Mesenchymal stem cell (in vitro differentiated cells and primary cell): ENCODE results near the gene MED29.
A peak's percentile ranks its signal among the peaks of the same experiment; 100 is the strongest.

Source experiments
- DNase-seq: peaks from one replicate; pipeline ENCODE4 v3.0.0-alpha.2; 2013
- H2AFZ ChIP-seq: one replicate; pipeline ENCODE4 v1.6.1; 2013; ENCODE audit warnings: low read depth, mild to moderate bottlenecking, control low read depth, inconsistent platforms, low read length, moderate library complexity
- H2AK5ac ChIP-seq: 2 replicates; pipeline ENCODE4 v1.6.1; 2013; ENCODE audit warnings: low read length, moderate library complexity, mild to moderate bottlenecking, inconsistent platforms; ENCODE audit not compliant: severe bottlenecking
- H2BK120ac ChIP-seq: one replicate; pipeline ENCODE4 v1.6.1; 2013; ENCODE audit warnings: low read depth, mild to moderate bottlenecking, inconsistent platforms, low read length, moderate library complexity
- H2BK12ac ChIP-seq, 2 experiments: one replicate each; pipeline ENCODE4 v1.6.1; 2013; ENCODE audit warnings: inconsistent platforms in 2 of 2, low read length in 2 of 2, mild to moderate bottlenecking in 2 of 2, moderate library complexity in 2 of 2, control low read depth in 1 of 2
- H2BK15ac ChIP-seq: one replicate; pipeline ENCODE4 v1.6.1; 2013; ENCODE audit warnings: mild to moderate bottlenecking, low read depth, inconsistent platforms; ENCODE audit not compliant: poor library complexity, severe bottlenecking
- H2BK5ac ChIP-seq: 2 replicates; pipeline ENCODE4 v1.6.1; 2013; ENCODE audit warnings: low read depth, mild to moderate bottlenecking, low read length, control low read depth, inconsistent platforms; ENCODE audit not compliant: poor library complexity, severe bottlenecking
- H3K14ac ChIP-seq, 2 experiments: one replicate each; pipeline ENCODE4 v1.6.1; 2013; ENCODE audit warnings: inconsistent platforms in 2 of 2, low read length in 2 of 2, control low read depth in 1 of 2, mild to moderate bottlenecking in 1 of 2, moderate library complexity in 1 of 2
- H3K18ac ChIP-seq, 2 experiments: one replicate each; pipeline ENCODE4 v1.6.1; 2013; ENCODE audit warnings: inconsistent platforms in 2 of 2, low read length in 2 of 2, control low read depth in 1 of 2, low read depth in 1 of 2, mild to moderate bottlenecking in 1 of 2
- H3K23ac ChIP-seq, 2 experiments: one replicate each; pipeline ENCODE4 v1.6.1; 2013; ENCODE audit warnings: inconsistent platforms in 2 of 2, low read length in 2 of 2, mild to moderate bottlenecking in 2 of 2, moderate library complexity in 2 of 2, control low read depth in 1 of 2
- H3K27ac ChIP-seq: 2 replicates; pipeline ENCODE4 v1.5.1; 2013; ENCODE audit warnings: mild to moderate bottlenecking, moderate library complexity, low read length, control low read depth, inconsistent platforms; ENCODE audit not compliant: poor library complexity, severe bottlenecking
- H3K27me3 ChIP-seq, 2 experiments: 2 replicates each; pipeline versions ENCODE4 v1.6.1 to v1.7.0; 2013; ENCODE audit warnings: low read length in 2 of 2, mild to moderate bottlenecking in 2 of 2, moderate library complexity in 2 of 2, control low read depth in 1 of 2, inconsistent platforms in 1 of 2; ENCODE audit not compliant: control insufficient read depth in 1 of 2, insufficient read depth in 1 of 2
- H3K36me3 ChIP-seq, 2 experiments: 2 replicates each; pipeline versions ENCODE4 v1.6.1 to v1.7.0; 2013; ENCODE audit warnings: low read length in 2 of 2, control low read depth in 1 of 2, inconsistent platforms in 1 of 2, low read depth in 1 of 2, mild to moderate bottlenecking in 1 of 2; ENCODE audit not compliant: insufficient read depth in 2 of 2, control insufficient read depth in 1 of 2
- H3K4ac ChIP-seq, 2 experiments: one replicate each; pipeline ENCODE4 v1.6.1; 2013; ENCODE audit warnings: inconsistent platforms in 2 of 2, low read length in 2 of 2, mild to moderate bottlenecking in 2 of 2, moderate library complexity in 2 of 2, control low read depth in 1 of 2, low read depth in 1 of 2
- H3K4me1 ChIP-seq: 2 replicates; pipeline ENCODE4 v1.6.1; 2013; ENCODE audit warnings: low read depth, low read length, control low read depth; ENCODE audit not compliant: control insufficient read depth, insufficient read depth
- H3K4me2 ChIP-seq: 2 replicates; pipeline ENCODE4 v1.6.1; 2013; ENCODE audit warnings: low read length, mild to moderate bottlenecking, inconsistent platforms; ENCODE audit not compliant: poor library complexity, severe bottlenecking
- H3K4me3 ChIP-seq, 2 experiments: 2 replicates each; pipeline versions ENCODE4 v1.5.1 to v1.7.0; 2013; ENCODE audit warnings: low read length in 2 of 2, mild to moderate bottlenecking in 2 of 2, control low read depth in 1 of 2, low read depth in 1 of 2; ENCODE audit not compliant: insufficient read depth in 1 of 2
- H3K79me1 ChIP-seq: replicated peaks from 2 replicates; pipeline ENCODE4 v1.6.1; 2013; ENCODE audit warnings: mild to moderate bottlenecking, control low read depth, low read length, inconsistent platforms; ENCODE audit not compliant: poor library complexity, severe bottlenecking
- H3K9ac ChIP-seq: 2 replicates; pipeline ENCODE4 v1.7.0; 2013; ENCODE audit warnings: mild to moderate bottlenecking, low read length, moderate library complexity
- H3K9me3 ChIP-seq: 2 replicates; pipeline ENCODE4 v1.7.0; 2013; ENCODE audit warnings: mild to moderate bottlenecking, low read length; ENCODE audit not compliant: control insufficient read depth
- H4K8ac ChIP-seq: one replicate; pipeline ENCODE4 v1.6.1; 2013; ENCODE audit warnings: inconsistent platforms, mild to moderate bottlenecking, low read length, moderate library complexity
- H4K91ac ChIP-seq: one replicate; pipeline ENCODE4 v1.6.1; 2013; ENCODE audit warnings: mild to moderate bottlenecking, low read length, inconsistent platforms
- WGBS: methylation state at CpG from one replicate; pipeline ENCODE4 v1.1.7; 2013; ENCODE audit warnings: mixed read lengths; 5-methylcytosine and 5-hydroxymethylcytosine counted together

The MED29 gene

DNA sequence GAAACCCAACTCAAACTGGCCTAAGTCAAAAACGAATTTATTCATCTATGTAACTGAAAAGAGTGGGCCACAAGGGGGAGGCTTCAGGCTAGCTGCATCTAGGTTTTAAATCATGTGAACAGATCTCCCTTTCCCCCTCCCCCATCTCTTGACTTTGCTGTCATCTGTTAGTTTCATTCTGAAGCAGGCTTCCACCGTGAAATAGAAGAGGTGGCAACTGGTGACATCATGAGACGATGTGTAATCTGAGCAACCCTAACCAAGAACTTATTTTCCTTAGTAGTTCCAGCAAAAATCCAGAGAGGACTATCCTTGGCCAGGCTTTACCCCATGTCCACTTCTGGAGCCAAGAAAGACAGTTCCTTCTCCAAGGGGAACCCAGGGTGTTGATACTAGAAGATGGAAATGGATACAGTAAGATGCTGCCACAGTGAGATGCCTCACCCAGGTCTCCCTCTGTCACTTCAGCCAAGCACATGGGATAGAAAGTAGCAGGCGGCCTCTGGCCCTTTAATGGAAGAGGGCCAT, 39.6 kb upstream of the MED29 start:
- no peak overlapping the region for H3K18ac ChIP-seq
- no peak overlapping the region for H2AK5ac ChIP-seq
- H3K14ac ChIP-seq: no peak overlapping the region
- no peak overlapping the region for H2BK15ac ChIP-seq
- H3K23ac ChIP-seq: no peak overlapping the region
- no peak overlapping the region for H2AFZ ChIP-seq
- peak overlapping the region; percentile 45 for H2BK120ac ChIP-seq
- peak overlapping the region in 1 of 2 experiments; percentile 51 for H3K4me3 ChIP-seq
- no peak overlapping the region for H4K8ac ChIP-seq
- WGBS: 98% methylated on average over 4 of the region's 4 CpGs
- H3K36me3 ChIP-seq: peaks cover 36 to 72% of the 10 kb centered on the region in 2 experiments
- no peak overlapping the region for H3K4ac ChIP-seq
- no peak overlapping the region for H2BK12ac ChIP-seq
- peak; percentile 51 for DNase-seq
- H3K27ac ChIP-seq: no peak overlapping the region
- H3K27me3 ChIP-seq: no peaks in the 10 kb centered on the region
- H3K79me1 ChIP-seq: peaks cover 58% of the 10 kb centered on the region
- peak overlapping the region; percentile 85 for H3K9ac ChIP-seq
- no peak overlapping the region for H4K91ac ChIP-seq
- H2BK5ac ChIP-seq: no peak overlapping the region
- H3K4me2 ChIP-seq: no peak overlapping the region
- H3K9me3 ChIP-seq: no peaks in the 10 kb centered on the region
- peaks cover 3% of the 10 kb centered on the region for H3K4me1 ChIP-seq

DNA sequence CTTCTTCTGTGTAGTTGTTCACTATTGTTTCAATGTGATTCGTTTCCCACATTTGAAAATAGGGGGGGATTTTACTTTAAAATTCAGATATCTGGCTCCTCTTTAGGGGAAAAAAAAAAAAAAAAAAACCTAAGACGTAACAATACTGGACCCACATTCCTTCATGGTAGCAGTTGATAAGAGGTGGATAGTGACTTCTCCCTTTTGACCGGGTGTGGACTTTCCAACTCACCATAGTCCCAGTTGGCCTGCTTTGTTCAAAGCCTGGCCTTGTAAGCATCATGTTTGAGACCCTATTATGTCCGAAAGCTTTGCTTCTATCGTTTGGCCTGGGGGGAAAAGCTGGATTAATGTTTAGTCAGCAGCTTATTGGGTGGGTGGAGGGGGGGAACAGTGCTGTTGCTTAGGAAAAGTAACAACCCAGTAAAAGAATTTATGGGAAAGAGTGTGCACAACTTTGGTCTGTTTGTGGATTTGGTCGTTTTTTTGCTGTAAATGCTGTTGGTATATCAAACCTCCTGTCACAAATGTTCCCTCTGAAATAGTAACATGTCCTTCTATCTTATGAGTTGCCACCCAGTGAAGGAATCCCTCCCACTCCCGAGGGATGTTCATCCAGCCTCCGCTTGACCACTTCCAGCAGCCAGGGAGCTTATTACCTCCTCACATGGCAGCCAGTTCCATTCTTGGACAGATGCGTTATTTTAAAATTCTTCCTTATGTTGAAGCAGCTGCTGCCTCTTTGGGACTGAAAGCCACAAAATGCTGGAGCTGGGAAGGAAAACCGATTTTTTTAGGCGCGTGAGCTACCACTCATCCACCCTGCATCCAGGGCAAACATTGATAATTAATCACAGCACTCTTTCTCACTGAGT, 38.6 kb upstream of the MED29 start:
- Histone ChIP-seq H3K4me2 (no peak overlapping the region), H4K91ac (no peak overlapping the region), H2BK15ac (no peak overlapping the region), H3K9ac (peak overlapping the region; percentile 85), H3K4ac (no peak overlapping the region), H2BK5ac (no peak overlapping the region), H3K14ac (no peak overlapping the region), H3K4me3 (peak overlapping the region in 1 of 2 experiments; percentile 51), H4K8ac (no peak overlapping the region), H2AK5ac (no peak overlapping the region), H3K27me3 (no peaks in the 10 kb centered on the region), H3K36me3 (peaks cover 44 to 77% of the 10 kb centered on the region in 2 experiments), H3K18ac (no peak overlapping the region), H2AFZ (no peak overlapping the region), H2BK12ac (no peak overlapping the region), H2BK120ac (no peak overlapping the region), H3K4me1 (no peaks in the 10 kb centered on the region), H3K27ac (no peak overlapping the region), H3K79me1 (peaks cover 56% of the 10 kb centered on the region), H3K9me3 (no peaks in the 10 kb centered on the region), H3K23ac (no peak overlapping the region)
- no peak for DNase-seq
- 96% methylated on average over 12 of the region's 12 CpGs for WGBS

DNA sequence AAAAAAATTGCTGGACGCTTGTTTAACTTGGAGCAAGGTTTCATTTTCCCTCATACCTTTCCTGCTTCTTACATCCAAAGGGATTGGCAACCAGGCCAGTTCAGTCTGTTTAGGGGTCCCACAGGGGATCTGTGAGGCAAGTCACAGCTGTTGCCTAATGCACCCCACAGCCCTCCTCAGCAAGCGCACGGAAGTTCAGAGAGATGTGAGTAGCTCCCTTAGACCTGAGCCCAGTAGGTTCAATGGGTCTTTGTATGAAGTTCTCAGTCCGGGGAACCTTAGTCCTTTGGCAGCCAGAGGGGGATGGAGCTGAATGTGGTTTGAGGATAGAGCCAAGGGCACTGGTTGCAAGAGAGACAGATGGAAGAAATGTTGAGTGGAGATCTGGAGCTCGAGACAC, 35.9 kb upstream of the MED29 start:
- Histone ChIP-seq H3K27ac (no peak overlapping the region), H3K23ac (no peak overlapping the region), H3K9me3 (no peaks in the 10 kb centered on the region), H3K36me3 (peaks cover 54 to 77% of the 10 kb centered on the region in 2 experiments), H3K27me3 (no peaks in the 10 kb centered on the region), H3K4ac (no peak overlapping the region), H3K14ac (no peak overlapping the region), H2AFZ (no peak overlapping the region), H3K4me3 (no peak overlapping the region), H3K9ac (no peak overlapping the region), H4K8ac (no peak overlapping the region), H2BK12ac (no peak overlapping the region), H2BK5ac (no peak overlapping the region), H3K79me1 (peaks cover 52% of the 10 kb centered on the region), H3K18ac (no peak overlapping the region), H4K91ac (no peak overlapping the region), H2BK120ac (no peak overlapping the region), H3K4me1 (no peaks in the 10 kb centered on the region), H2BK15ac (no peak overlapping the region), H2AK5ac (no peak overlapping the region), H3K4me2 (no peak overlapping the region)
- no peak for DNase-seq
- WGBS: 100% methylated on average over 5 of the region's 5 CpGs

DNA sequence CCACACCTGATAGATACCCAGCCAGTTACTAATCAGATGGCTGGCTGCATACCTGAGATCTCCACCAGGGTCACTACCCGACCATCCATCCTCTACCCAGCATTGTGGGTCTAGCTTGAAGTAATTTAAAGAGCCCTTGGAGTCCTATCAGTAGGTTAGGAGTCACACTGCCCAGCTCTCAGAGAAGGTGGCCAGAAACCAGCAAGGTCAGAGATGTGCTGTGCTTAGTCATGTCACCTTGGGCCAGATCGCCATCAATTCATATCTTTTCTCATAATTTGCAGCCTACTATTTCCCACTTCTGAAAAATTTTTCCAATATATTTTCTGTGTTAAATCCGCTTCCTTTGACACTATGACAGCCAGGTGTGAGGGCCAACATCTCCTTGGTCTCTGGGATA, 35.1 kb upstream of the MED29 start:
- Histone ChIP-seq H3K4me2 (no peak overlapping the region), H3K4me3 (no peak overlapping the region), H3K9ac (no peak overlapping the region), H2BK15ac (no peak overlapping the region), H3K27me3 (no peaks in the 10 kb centered on the region), H3K4me1 (no peaks in the 10 kb centered on the region), H3K4ac (no peak overlapping the region), H3K36me3 (peaks cover 55 to 85% of the 10 kb centered on the region in 2 experiments), H4K8ac (no peak overlapping the region), H3K18ac (no peak overlapping the region), H2AK5ac (no peak overlapping the region), H3K27ac (no peak overlapping the region), H3K14ac (no peak overlapping the region), H2AFZ (no peak overlapping the region), H4K91ac (no peak overlapping the region), H2BK120ac (no peak overlapping the region), H2BK5ac (no peak overlapping the region), H3K9me3 (no peaks in the 10 kb centered on the region), H2BK12ac (no peak overlapping the region), H3K79me1 (peaks cover 56% of the 10 kb centered on the region), H3K23ac (no peak overlapping the region)
- WGBS: 82% methylated on average over 3 of the region's 3 CpGs
- DNase-seq: no peak
